Stimulated activated CD4-positive, alpha-beta T cell treated with anti-CD3 and anti-CD28 coated beads, Interleukin-4, amount 100 ng/mL, for 4 hours (primary cell): ENCODE results near the gene PPP2R2B.
"Not testable (repeated sequence)": the region's sequence is repeated elsewhere in the genome, so short reads cannot be mapped to it uniquely, and the experiment has no call there.

Source experiments
- DNase-seq, 2 experiments: peaks; one replicate each; pipeline ENCODE4 v3.0.0-alpha.2; 2020

PPP2R2B gene

GRCh38 chr5:146641941-146642340, 236.6 kb downstream of the PPP2R2B start:
- no peak for DNase-seq

- no peak for DNase-seq
These were observed 238.2 kb downstream of the PPP2R2B start for GRCh38 chr5:146640285-146640896.

- DNase-seq = no peak
These were observed 243.1 kb downstream of the PPP2R2B start for GRCh38 chr5:146635443-146635842.

- no peak for DNase-seq
These were observed 245.2 kb downstream of the PPP2R2B start for GRCh38 chr5:146633323-146633764.

GRCh38 chr5:146632620-146633322, 245.8 kb downstream of the PPP2R2B start:
- no peak for DNase-seq

GRCh38 chr5:146630472-146630871, 248.1 kb downstream of the PPP2R2B start:
- DNase-seq = no peak

- DNase-seq = no peak
These were observed 249.6 kb downstream of the PPP2R2B start for GRCh38 chr5:146628950-146629349.

- no peak for DNase-seq
These were observed 251.6 kb downstream of the PPP2R2B start for GRCh38 chr5:146626936-146627335.

- DNase-seq = no peak
These were observed 254.4 kb downstream of the PPP2R2B start for GRCh38 chr5:146624179-146624578.

GRCh38 chr5:146623666-146624065, 254.9 kb downstream of the PPP2R2B start:
- no peak for DNase-seq

- DNase-seq = no peak
These were observed 255.5 kb downstream of the PPP2R2B start for GRCh38 chr5:146623009-146623408.

GRCh38 chr5:146622391-146622790, 256.2 kb downstream of the PPP2R2B start:
- DNase-seq = no peak

- no peak for DNase-seq
These were observed 257.9 kb downstream of the PPP2R2B start for GRCh38 chr5:146620669-146621051.

- no peak for DNase-seq
These were observed 258.4 kb downstream of the PPP2R2B start for GRCh38 chr5:146620031-146620668.

- DNase-seq = no peak
These were observed 260.1 kb downstream of the PPP2R2B start for GRCh38 chr5:146618434-146618833.

GRCh38 chr5:146609731-146610130, 268.8 kb downstream of the PPP2R2B start:
- not testable (repeated sequence) for DNase-seq

GRCh38 chr5:146607659-146608332, 270.8 kb downstream of the PPP2R2B start:
- DNase-seq = no peak

- DNase-seq = no peak
These were observed 271.7 kb downstream of the PPP2R2B start for GRCh38 chr5:146606893-146607292.

GRCh38 chr5:146600376-146600775, 278.2 kb downstream of the PPP2R2B start:
- DNase-seq = no peak

GRCh38 chr5:146599261-146599660, 279.3 kb downstream of the PPP2R2B start:
- DNase-seq = no peak

- DNase-seq = no peak
These were observed 283.5 kb downstream of the PPP2R2B start for GRCh38 chr5:146595088-146595487.

- no peak for DNase-seq
These were observed 286.2 kb downstream of the PPP2R2B start for GRCh38 chr5:146592352-146592751.

GRCh38 chr5:146589028-146589345, 289.6 kb downstream of the PPP2R2B start:
- DNase-seq = no peak
